PC-3 (cell line): ENCODE results near the gene TMEM229B. TPM values are rescaled to one million over a fixed set of nuclear protein-coding genes. Genes with fewer than 3 reads are reported as not detected.

Experiments used
- ATAC-seq: fragments of 200-7000 bp; cut with Tn5 transposase; 2 replicates; pipeline ENCODE4 v1.9.1; 2020; ENCODE audit warnings: mild to moderate bottlenecking, moderate library complexity
- BruUV-seq: library from RNA; stranded (reverse); fragments of 400-500 nt; replicated peaks from 2 replicates; lab custom pipeline; 2021; lab: Mats Ljungman, UMichigan
- CTCF ChIA-PET: fragments of 300-600 bp; sonication (Branson Sonifier 250); formaldehyde crosslinking; loops from one replicate; lab custom pipeline; 2022; ENCODE audit warnings: antibody characterized with exemption; lab: Charles Lee
- POLR2A ChIA-PET: fragments of 300-600 bp; sonication (Branson Sonifier 250); formaldehyde crosslinking; loops from one replicate; lab custom pipeline; 2022; ENCODE audit warnings: antibody characterized with exemption; ENCODE audit not compliant: unreplicated experiment; lab: Charles Lee
- DNase-seq: peaks from one replicate; pipeline ENCODE4 v3.0.0-alpha.2; 2015
- H2AFZ ChIP-seq: fragments of 300-600 bp; sonication (generic); 2 replicates; pipeline ENCODE4 v1.6.0; 2016; ENCODE audit warnings: antibody characterized with exemption, low read length
- H3F3A ChIP-seq: fragments of 300-600 bp; sonication (generic); one replicate; pipeline ENCODE4 v1.6.0; 2017; ENCODE audit warnings: antibody characterized with exemption, low read length, control low read depth, mild to moderate bottlenecking; ENCODE audit not compliant: unreplicated experiment
- H3K27ac ChIP-seq: fragments of 300-600 bp; sonication (generic); 2 replicates; pipeline ENCODE4 v1.5.1; 2016; ENCODE audit warnings: mild to moderate bottlenecking, low read length
- H3K27me3 ChIP-seq: fragments of 300-600 bp; sonication (generic); 2 replicates; pipeline ENCODE4 v1.6.1; 2016; ENCODE audit warnings: low read length, mixed read lengths
- H3K36me3 ChIP-seq: fragments of 300-600 bp; sonication (generic); 2 replicates; pipeline ENCODE4 v1.6.1; 2016; ENCODE audit warnings: low read depth, mixed run types, low read length, mixed read lengths
- H3K4me1 ChIP-seq: fragments of 300-600 bp; sonication (generic); 2 replicates; pipeline ENCODE4 v1.5.1; 2016; ENCODE audit warnings: low read length; ENCODE audit not compliant: insufficient read depth
- H3K4me2 ChIP-seq: fragments of 300-600 bp; sonication (generic); 2 replicates; pipeline ENCODE4 v1.6.0; 2016; ENCODE audit warnings: low read length
- H3K4me3 ChIP-seq: fragments of 300-600 bp; sonication (generic); 2 replicates; pipeline ENCODE4 v1.5.1; 2016; ENCODE audit warnings: mild to moderate bottlenecking, low read length, mixed read lengths
- H3K79me2 ChIP-seq: fragments of 300-600 bp; sonication (generic); 2 replicates; pipeline ENCODE4 v1.6.1; 2017; ENCODE audit warnings: low read length, mixed read lengths
- H3K9ac ChIP-seq: fragments of 300-600 bp; sonication (generic); 2 replicates; pipeline ENCODE4 v1.6.0; 2016; ENCODE audit warnings: mild to moderate bottlenecking, low read length
- H3K9me2 ChIP-seq: fragments of 300-600 bp; sonication (generic); replicated peaks from 2 replicates; pipeline ENCODE4 v1.6.1; 2016; ENCODE audit warnings: mixed run types, low read length, mixed read lengths
- H3K9me3 ChIP-seq: fragments of 300-600 bp; sonication (generic); 2 replicates; pipeline ENCODE4 v1.6.1; 2016; ENCODE audit warnings: low read length, mixed read lengths
- H4K20me1 ChIP-seq: fragments of 300-600 bp; sonication (generic); 2 replicates; pipeline ENCODE4 v1.6.1; 2016; ENCODE audit warnings: low read length, mixed read lengths
- EZH2 ChIP-seq: fragments of 300-600 bp; sonication (generic); IDR thresholded peaks from one replicate; pipeline ENCODE4 v1.6.1; 2017; ENCODE audit warnings: antibody characterized with exemption, mild to moderate bottlenecking, low read length; ENCODE audit not compliant: unreplicated experiment
- EZH2phosphoT487 ChIP-seq: fragments of 300-600 bp; sonication (generic); IDR thresholded peaks from 2 replicates; pipeline ENCODE4 v1.6.1; 2018; ENCODE audit warnings: mild to moderate bottlenecking, antibody characterized with exemption, low read length, borderline replicate concordance
- intact Hi-C: fragments of 100-400 bp; cut with micrococcal nuclease; formaldehyde crosslinking; loops from 2 replicates; pipeline ENCODE4 v1.9.0; 2023
- total RNA-seq: library from RNA; depleted of rRNA; stranded (reverse); fragments of >200 nt; gene quantifications from 2 replicates; pipeline ENCODE4 v1.2.3, GENCODE V29; 2014
- TF ChIP-seq, protein P1 (sequence below): fragments of 300-600 bp; sonication (generic); conservative IDR thresholded peaks from 2 replicates; pipeline ENCODE4 v1.5.1; 2017; ENCODE audit warnings: antibody characterized with exemption, low read depth, mild to moderate bottlenecking, low read length

Gene TMEM229B
- total RNA-seq, 1 experiment from 2014 or later, result not detected

DNA sequence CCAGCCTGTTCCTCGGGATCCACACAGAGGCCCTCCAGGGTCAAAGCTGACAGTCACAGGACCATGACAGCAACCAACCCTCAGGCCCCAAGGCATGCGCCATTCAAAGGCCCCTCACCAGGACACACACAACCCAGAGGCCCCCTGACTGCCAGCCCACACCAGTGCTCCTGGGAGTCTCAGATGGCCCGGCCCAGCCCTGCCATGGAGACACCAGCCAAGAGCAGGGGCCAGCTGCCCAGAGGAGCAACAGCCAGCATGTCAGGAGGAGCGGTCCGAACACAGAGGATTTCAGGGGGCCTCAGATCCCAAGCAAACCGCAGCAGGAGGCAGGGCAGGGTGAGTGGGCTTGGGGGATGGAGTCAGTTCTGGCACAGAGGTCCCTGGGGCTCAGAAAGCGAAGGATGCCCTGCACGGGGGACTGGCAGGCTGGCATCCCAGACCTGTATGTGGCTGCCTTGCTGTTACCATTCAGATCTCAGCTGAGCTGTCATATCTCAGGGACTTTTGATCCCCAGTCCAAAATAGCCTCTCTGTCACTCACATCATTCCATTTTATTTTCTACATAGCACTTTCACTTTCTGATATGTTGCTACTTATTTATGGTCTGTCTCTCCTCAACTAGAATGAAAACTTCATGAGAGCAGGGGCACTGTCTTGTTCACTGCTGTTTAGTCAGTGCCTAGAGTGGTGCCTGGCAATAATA is 4.8 kb downstream of the TMEM229B start:
- no TSS peak for BruUV-seq
- Histone ChIP-seq H2AFZ (no peak overlapping the region), H3K9me2 (no peaks in the 10 kb centered on the region), H3F3A (no peaks in the 10 kb centered on the region), H3K27ac (no peak overlapping the region), H3K4me1 (no peaks in the 10 kb centered on the region), H3K4me3 (no peak overlapping the region), H3K9ac (no peak overlapping the region), H3K36me3 (no peaks in the 10 kb centered on the region), H3K27me3 (no peaks in the 10 kb centered on the region), H3K9me3 (no peaks in the 10 kb centered on the region), H3K4me2 (no peak overlapping the region), H4K20me1 (no peaks in the 10 kb centered on the region), H3K79me2 (no peaks in the 10 kb centered on the region)
- no peak for DNase-seq
- ATAC-seq, result no peak
- ChIA-PET CTCF (no interaction called here), POLR2A (no interaction called here)
- intact Hi-C loops, result no loop called here
- TF ChIP-seq, protein P1, sequence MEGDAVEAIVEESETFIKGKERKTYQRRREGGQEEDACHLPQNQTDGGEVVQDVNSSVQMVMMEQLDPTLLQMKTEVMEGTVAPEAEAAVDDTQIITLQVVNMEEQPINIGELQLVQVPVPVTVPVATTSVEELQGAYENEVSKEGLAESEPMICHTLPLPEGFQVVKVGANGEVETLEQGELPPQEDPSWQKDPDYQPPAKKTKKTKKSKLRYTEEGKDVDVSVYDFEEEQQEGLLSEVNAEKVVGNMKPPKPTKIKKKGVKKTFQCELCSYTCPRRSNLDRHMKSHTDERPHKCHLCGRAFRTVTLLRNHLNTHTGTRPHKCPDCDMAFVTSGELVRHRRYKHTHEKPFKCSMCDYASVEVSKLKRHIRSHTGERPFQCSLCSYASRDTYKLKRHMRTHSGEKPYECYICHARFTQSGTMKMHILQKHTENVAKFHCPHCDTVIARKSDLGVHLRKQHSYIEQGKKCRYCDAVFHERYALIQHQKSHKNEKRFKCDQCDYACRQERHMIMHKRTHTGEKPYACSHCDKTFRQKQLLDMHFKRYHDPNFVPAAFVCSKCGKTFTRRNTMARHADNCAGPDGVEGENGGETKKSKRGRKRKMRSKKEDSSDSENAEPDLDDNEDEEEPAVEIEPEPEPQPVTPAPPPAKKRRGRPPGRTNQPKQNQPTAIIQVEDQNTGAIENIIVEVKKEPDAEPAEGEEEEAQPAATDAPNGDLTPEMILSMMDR, result no peak
- TF ChIP-seq EZH2phosphoT487 (no peak), EZH2 (no peak)

- H3K27ac ChIP-seq, result no peak overlapping the region
- no peaks in the 10 kb centered on the region for H3K9me2 ChIP-seq
- H3K4me2 ChIP-seq, result no peak overlapping the region
- intact Hi-C loops, result no loop called here
- no peaks in the 10 kb centered on the region for H3K36me3 ChIP-seq
- DNase-seq, result no peak
- H3K4me3 ChIP-seq, result no peak overlapping the region
- no peak overlapping the region for H3K9ac ChIP-seq
- H3F3A ChIP-seq, result no peaks in the 10 kb centered on the region
- ChIA-PET POLR2A (no interaction called here), CTCF (no interaction called here)
- ATAC-seq, result no peak
- H3K79me2 ChIP-seq, result no peaks in the 10 kb centered on the region
- H3K9me3 ChIP-seq, result no peaks in the 10 kb centered on the region
- no peak for TF ChIP-seq EZH2
- TF ChIP-seq, protein P1, result no peak
- no peak for TF ChIP-seq EZH2phosphoT487
- H3K4me1 ChIP-seq, result no peaks in the 10 kb centered on the region
- BruUV-seq, result no TSS peak
- H3K27me3 ChIP-seq, result no peaks in the 10 kb centered on the region
- H4K20me1 ChIP-seq, result no peaks in the 10 kb centered on the region
- no peak overlapping the region for H2AFZ ChIP-seq
Observed at GRCh38 chr14:67482231-67483164, 6.0 kb downstream of the TMEM229B start.
